NCI-H2029 treated with DMSO at 0.1 percent for 48 hours (cell line): ENCODE measurements around the gene CENPQ.

ENCODE experiments used
- DNase-seq: peaks from one replicate; lab custom pipeline; 2025; lab: John Stamatoyannopoulos, UW

The CENPQ gene

DNA sequence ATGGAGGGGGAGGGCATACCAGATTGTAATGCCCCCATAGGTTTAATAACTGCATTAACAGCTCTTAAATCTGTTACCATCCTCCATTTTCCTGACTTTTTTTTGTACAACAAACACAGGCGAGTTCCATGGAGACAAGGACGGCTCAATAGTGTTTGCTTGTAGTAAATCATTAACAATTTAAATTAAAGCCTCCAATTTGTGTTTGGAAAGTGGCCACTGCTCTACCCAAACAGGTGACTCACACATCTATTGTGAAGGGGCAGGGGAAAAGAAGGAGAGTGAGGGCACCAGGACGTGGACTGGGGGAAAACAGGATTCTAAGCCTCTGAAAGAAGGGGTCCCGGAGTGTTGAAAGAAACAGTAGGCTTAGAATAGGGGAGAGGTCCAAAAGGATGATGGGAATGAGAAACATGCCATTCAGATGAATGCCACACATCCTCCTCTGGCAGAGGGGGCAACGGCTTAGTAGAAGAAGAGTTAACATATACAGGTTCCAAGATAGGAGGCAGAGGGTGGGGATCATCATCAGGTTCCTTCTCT is 43.5 kb downstream of the CENPQ start:
- DNase-seq: no peak

DNA sequence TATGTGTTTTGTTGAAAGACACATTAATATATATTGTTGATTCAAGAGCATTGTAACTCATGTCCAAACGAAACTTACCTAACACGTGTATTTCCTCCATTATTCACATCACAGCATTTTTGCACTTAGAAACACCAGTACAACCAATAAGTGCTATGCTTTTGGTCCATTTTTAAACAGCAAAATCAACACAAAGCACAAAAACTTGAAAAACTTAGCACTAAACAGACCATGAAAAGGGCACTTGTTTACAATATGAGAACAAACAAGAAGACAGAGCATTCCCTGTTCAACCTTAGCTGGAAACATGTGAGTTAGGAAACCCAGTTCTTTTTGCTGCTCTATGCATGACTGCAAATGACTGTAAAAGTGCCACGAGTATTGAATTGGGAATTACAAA is 46.2 kb downstream of the CENPQ start:
- DNase-seq: no peak

DNA sequence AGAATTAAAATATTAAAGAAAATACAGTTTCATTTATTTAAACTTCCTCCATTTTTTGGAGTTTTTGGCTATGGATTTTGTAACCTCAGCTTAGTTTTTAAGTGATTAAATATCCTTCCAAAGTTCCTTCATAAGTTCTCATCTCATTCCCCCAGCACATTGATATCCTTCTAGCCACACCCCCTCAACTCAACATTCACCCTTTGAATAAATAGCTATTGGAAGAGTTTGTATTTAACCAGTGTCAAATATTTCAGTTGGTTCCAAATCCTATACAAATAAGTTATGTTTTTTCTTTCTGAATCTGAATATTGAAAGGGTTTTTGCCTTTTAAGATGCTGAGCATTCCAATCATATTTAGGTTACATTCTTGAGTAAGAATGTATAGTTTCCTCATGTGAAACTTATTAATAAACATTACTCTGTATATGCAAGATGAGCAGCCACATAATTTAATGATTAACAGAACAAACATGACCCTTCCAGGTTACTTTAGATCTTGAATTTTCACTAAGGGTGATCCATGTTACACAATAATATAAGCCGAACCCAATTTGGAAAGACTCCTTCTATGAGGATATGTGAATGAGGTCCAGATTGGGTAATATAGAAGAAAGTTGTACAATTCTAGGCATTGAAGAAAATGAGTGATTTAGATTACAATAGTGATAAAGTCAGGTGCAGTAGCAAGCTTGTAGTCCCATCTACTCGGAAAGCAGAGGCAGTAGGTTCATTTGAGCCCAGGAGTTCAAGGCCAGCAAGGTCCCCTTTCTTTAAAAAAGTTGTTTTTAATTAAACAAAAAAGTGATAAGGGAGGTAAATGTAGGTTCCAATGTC is 50.2 kb downstream of the CENPQ start:
- DNase-seq: no peak

DNA sequence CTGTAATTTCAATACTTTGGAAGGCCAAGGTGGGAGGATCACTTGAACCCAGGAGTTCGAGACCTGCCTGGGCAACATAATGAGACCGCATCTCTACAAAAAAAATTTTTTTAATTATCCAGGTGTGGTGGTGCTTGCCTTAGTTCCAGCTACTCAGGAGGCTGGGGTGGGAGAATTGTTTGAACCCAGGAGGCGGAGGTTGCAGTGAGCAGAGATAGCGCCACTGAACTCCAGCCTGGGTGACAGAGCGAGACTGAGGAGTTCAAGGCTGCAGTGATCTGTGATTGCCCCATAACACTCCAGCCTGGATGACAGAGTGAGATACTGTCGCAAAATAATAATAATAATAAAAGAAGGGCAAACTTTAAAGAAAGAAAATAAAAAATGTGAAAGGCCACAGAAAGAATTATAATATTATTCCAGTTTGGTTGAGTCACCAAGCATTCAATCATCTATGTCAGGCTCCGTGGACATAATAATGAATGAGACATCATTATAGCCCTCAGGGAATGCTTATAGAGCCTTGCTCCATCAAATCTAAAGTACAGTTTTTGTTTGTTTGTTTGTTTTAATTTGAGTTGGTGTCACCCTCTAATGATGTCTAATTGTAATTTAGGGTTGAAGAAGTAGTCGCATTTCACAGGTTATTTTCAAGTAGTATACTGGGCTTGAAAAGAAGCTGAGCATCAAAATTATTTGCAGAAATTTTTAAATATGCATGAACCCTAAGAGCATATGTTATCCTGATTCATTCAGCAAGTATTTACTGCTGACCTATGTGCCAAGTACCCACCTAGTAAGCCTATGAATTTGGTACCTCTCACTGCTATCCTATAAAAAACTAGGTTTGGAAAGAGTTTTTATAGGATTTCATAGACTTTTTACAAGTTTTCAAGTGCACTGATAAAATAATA is 51.7 kb downstream of the CENPQ start:
- DNase-seq: no peak

DNA sequence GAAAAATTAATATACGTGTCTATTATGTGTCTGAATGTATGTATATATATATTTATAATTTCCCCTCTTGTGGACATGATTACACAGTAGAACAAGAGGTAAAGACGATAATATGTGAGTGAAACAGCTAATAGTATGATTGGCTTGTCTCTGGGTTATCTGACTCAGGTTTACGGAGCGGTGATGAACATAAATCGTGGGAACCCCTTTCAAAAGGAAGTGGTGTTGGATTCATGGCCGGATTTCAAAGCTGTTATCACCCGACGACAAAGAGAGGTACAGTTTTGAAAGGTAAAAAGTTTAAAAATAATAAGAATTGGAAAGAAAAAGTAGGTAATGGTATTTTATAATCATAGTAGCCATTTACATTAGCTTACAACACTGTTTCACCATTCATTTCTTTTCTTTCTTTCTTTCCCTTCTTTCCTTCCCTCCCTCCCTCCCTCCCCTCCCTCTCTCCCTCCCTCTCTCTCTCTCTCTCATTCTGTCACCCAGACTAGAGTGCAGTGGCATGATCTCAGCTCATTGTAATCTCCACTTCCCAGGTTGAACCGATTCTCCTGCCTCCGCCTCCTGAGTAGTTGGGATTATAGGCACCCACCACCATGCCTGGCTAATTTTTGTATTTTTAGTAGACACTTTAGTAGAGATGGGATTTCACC is 52.4 kb downstream of the CENPQ start:
- no peak for DNase-seq

DNA sequence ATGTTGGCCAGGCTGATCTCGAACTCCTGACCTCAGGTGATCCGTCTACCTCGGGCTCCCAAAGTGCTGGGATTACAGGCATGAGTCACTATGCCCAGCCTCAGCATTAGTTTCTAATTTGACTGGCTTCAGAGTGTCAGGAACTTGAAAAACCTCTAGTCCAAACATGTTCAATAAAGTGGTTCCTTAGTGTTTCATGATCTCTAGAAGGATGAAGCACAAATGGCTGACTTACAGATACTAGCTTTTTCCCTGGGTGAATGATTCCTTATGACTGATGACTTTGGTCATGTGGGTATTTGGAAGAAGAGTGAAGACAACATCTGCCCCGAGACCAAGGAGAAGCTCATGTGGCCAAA is 53.0 kb downstream of the CENPQ start:
- no peak for DNase-seq

DNA sequence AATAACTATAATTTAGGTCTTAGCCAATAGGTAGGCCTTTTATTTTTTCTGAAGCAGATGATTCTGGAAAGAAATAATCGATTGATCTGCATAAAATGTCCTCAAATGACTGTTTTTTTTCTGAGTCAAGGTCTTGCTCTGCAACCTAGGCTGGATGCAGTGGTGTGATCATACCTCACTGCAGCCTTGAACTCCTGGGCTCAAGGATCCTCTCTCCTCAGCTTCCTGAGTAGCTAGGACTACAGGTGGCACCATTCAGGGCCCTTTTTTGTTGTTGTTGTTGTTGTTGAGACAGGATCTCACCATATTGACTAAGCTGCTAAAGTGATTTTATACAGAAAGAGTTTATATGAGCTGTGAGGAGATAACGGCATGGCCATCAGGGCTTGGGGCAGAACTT is 54.7 kb downstream of the CENPQ start:
- DNase-seq: no peak

DNA sequence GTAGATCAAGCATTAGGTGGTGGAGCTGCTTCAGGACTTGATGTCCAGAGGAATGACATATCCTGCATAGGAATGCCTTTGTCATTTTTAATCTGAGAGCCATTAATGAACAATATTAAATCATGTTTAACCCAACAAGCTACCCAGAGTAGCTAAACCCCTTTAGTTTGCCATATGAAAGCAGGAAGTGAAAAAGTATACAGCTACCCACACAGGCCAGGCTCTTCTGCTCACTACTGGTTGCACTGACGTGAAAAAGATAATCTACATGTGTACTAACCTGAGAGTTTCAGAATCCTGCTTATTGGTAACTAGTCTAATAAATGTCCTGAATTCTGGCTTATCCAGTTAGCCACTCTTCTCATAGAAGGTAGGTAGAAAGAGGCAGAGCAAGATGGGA is 56.5 kb downstream of the CENPQ start:
- DNase-seq: no peak

DNA sequence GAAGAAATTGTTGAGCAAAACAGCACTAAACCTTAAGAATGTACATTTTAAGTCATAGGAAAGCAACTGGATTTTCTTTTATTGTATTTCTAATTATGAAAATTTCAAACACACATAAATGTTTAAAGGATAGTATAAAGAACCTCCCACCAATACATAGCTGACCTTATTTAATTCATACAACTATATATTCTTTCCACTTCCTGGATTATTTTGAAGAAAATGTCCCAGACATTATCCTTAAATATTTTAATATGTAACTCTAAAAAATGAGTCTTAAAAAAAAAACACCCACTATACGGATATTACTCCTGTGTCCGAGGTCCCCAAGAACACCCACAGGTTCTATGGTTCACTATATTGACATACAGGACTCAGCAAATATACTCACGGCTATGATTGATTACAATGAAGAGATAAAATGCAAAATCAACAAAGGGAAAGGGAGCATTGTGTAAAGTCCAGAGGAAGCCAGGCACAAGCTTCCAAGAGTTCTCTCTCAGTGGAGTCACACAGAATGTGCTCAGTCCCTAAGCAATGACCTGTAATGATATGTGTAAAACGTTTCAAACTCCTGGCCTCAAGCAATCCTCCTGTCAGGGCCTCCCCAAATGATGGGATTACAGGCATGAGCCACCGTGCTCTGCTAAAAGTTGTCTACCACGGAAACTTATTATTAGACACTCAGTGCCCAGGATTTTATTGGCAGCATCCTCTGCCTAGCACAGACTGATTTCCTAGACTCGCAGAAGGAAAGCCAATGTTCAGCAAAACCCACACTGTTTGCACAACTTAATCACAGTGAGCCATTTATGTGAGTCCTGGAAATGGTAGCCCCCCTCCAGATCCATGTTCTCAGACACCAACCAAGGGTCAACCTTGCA is 59.8 kb downstream of the CENPQ start:
- no peak for DNase-seq

DNA sequence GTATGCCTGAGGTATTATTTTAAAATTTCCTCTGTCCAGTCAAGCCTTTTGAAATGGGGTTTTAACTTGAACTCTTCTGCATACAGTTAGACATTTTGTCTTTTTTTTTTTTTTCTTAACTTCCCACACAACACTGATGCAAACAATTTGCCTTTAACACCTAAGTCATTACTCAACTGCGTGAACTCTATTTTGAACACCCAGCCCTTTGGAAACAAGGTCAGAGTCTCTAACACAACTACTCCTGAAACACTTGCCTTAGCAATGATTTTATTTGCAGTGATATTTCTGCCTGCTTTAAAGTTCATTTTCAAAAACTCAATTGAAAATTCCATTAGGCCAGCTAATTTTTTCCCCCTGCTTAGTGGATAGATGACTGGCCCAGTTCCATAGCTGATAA is 60.7 kb downstream of the CENPQ start:
- DNase-seq: no peak

DNA sequence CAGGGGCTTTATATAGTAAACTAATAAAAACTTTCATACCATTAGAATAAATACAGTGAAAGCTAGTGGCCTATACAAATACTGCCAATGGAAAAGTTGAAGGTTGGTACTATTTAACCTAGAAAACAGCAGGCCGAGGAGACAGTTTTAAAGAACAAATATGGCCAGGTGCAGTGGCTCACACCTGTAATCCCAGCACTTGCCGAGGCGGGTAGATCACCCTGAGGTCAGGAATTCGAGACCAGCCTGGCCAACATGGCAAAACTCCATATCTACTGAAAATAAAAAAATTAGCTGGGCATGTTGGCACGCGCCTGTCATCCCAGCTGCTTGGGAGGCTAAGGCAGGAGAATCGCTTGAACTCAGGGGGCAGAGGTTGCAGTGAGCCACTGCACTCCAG is 61.4 kb downstream of the CENPQ start:
- DNase-seq: no peak

DNA sequence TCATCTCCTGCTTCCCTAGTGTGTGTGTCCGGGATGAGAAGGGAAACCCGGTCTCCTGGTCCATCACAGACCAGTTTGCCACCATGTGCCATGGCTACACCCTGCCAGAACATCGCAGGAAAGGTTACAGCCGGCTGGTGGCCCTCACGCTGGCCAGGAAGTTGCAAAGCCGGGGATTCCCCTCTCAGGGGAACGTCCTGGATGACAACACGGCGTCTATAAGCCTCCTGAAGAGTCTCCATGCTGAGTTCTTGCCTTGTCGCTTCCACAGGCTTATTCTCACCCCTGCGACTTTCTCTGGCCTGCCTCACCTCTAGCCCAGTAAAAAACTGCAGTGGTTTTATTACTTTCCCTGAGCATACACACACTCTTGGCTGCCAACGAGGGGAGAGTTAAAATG is 63.4 kb downstream of the CENPQ start:
- DNase-seq: no peak

DNA sequence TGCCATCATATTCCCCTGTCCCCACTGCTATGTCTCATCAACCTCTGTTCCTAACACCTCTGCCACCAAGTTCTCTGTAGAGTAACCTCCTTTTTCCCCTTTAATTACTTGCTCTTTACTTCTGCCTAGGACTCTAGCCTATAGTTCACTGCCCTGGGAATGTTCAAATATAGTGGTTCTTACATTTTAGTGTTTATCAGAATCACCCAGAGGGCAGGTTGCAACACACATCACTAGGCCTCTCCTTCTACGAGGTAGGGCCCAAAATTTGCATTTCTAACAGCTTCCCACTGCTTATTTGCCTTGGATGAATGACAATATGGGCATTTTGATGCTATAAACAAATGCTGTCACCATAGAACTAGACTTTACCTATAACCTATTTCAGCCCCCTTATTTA is 64.2 kb downstream of the CENPQ start:
- no peak for DNase-seq

DNA sequence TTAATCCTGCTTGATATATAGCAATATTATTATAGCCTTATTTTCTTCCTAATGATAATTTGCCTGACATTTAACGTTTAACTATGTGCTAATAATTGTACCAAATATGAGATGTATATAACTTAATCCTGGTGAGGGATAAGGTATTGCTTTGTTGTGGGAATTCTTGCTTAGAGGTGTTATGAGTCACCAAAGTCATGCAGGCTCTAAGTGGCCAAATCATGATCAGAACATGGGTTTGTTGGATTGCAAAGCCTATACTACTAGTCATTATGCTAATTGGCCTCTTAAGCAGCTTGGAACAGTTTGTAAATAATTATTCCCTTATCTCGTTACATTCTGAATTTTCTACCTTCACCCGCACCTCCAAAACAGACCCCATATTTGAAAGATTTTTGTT is 65.4 kb downstream of the CENPQ start:
- DNase-seq: no peak

DNA sequence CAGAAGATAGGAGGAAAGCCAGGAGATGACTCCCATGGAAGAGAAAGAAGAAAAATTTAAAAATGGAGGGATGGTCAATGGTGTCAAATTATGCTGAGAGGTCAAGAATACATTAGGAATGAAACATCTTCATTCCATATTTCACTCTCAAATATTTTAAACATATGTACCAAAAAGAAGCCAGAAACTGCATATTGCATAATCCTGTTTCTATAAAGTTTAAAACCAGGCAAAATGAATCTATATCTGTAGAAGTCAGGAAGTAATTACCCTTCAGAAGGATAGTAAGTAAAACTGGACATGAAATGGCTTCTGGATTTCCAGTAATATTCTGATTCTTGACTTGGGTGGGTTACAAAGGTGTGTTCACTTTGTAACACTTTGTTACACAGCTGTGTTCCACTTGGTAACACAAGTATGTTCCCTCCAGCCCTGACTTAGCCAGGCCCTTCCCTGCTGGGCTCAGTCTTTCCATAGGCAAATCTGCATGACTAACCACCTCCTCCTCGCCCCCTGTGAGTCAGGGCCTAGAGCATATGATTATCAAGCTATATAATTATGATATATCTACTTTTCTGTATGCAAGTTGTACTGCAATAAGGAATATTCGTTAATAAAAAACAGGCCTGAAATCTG is 67.1 kb downstream of the CENPQ start:
- no peak for DNase-seq

DNA sequence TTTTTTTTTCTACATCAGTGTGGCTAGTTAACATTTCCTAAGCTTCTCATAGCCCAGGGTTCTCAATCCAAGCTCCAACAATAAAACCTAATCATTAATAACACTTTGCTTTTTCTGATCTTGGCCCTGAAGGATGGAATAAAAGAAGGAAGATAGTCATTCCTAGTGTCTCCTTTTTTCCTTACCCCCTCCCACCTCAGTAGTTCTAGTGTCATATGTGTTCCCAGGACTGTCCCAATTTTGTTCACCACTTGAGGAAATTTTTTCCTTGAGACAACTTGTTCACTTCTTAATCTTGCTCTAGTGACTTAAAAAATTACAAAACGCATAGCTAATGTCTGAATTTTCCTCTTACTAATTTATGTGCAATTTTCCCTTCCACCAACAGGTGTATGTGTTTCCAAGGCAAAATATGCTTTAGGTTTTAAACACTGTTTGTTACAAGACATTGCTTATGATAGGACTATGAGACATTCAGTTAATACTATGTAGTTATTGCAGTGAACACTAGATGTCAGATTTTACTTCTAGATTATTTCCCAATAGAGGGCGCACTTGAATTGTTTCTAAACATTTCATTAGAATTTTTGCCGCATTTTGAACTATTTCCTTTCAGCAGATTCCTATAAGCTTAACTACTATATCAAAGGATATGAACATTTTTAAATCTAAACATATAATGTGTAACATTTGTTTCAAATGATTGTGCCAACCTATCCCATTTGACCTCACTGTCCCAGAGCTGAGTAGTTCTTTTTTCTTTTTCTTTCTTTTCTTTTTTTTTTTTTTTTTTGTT is 68.8 kb downstream of the CENPQ start:
- peak; percentile 76 for DNase-seq

DNA sequence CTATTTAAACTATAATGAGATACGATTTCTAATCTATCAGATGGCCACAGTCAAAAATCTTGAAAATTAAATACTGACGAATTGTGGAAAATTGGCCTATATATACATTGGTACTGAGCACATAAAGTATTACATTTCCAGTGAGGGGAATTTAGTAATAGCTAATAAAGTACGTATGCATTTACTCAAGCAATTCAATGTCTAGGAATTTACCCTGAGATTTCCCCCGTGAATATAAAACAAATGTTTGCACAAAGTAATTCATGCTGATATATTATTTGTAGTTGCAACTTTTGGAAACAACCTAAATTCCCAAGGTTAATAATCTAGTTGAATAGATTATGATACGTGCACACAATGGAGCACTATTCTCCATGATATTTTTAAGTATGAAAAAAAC is 72.6 kb downstream of the CENPQ start:
- no peak for DNase-seq

DNA sequence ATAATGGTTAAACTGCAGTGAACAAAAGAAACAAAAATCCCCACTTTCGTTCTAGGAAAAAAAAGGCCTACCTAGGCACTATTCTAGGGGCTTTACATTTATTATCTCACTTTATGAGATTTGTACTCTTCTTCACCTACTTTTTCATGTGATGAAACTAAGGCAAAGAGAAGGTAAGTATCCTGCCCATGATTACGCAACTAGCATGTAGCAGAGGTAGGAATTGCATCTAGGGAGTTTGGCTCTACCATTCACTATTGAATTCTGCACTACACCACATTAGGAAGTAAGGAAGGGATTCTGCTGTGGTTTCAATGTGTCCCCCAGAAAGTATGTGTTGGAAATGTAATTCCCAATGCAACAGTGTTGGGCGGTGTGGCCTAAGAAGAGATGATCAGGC is 75.9 kb downstream of the CENPQ start:
- no peak for DNase-seq

DNA sequence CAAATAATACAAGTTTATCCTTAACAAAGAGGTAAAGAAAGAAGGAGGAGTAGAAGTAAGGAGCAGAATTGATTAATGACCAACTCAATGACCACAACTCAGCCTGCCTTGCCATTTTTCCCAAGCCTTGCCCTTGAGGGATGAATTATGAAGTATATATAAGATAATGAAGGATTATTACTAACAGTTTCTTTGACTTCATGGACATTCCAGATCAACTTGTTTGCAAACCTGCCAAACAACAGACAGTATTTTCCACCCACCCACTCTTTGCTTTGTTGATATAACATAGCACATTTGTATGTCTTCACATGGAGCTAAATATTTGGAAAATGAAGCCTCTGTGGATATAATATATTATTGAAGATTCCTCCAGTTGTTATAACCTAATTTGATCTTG is 77.4 kb downstream of the CENPQ start:
- no peak for DNase-seq

DNA sequence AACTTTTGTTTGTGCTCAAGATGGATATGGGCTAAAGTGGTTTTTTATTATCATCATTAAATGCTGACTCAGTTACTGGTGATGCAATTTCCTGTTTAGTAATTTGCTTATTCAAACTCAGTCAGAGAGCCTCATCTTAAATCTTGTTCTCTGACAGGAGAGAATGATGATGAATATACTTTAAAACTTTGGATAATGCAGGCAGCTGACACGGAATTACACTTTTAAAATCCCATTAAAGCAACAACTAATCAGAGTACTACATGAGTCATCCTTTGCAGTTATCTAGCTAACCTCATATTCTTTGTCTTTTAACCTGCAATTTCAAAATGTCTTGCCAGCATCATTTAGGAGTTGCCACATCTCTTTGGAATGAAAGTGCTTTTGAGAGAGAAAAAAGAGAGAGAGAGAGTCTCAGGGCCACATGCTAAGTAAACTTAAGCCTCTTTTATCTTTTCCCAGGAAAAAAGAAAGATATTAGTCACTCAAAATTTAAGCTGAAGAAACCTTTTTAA is 78.1 kb downstream of the CENPQ start:
- DNase-seq: no peak
